Cardiac fibroblast (primary cell): ENCODE data around the gene YPEL2.

Source experiments
- DNase-seq, 2 donors: peaks; one replicate each; pipeline versions ENCODE4 v3.0.0 to v3.0.0-alpha.2; 2010; ENCODE audit warnings: low read depth in 2 of 2
- H3K4me3 ChIP-seq, 2 donors: replicated peaks in 1 of 2; 1 replicate in 1 of 2; 2 replicates in 1 of 2; pipeline ENCODE4 v1.5.1; 2011; ENCODE audit warnings: low read depth in 2 of 2, low read length in 2 of 2, mild to moderate bottlenecking in 2 of 2, moderate library complexity in 1 of 2
- TF ChIP-seq, protein P1 (sequence below): IDR thresholded peaks from one replicate; pipeline ENCODE4 v1.5.1; 2011; ENCODE audit warnings: low read depth, mild to moderate bottlenecking, low read length, inconsistent platforms

YPEL2 gene

DNA sequence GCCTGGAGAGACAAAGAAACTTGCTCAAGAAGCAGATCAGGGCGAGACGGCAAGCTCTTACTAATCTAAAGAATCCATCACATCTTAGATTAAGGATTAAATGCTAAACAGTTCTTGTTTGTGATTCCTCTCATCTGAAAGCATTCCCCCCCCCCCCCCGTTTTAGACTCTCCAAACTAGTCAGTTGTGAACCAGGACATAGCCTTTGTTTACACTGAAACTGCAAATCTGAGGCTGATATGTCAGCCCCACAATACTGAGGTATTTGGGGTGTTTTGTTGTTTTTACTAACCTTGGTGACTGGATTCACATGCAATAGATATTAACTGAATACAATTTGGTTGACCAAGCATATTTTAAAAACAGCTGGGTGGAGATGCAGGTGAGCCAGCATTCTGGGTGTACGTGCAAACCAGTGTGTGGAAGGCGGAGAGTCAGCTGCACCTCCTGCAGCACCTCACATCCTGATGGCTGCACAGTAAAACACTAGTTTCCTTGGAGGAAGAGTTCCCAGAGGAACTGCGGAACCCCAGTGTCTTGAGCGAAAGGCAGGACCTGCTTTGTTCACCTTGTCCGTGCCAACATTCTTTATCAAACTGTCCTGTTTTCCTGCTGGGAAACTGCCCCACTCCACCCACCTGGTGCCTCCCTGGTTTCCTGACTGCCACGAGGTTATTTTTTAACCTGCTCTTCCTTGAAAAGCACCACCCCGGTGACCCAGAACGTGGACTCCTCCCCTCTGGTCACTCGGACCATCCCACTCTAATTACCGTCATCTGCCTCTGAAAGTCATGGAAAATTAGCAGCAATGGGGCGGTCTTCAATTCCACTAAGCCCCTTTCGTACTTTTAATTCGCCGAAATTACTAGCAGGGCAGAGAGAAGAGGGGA is 1.2 kb upstream of the YPEL2 start:
- TF ChIP-seq, protein P1, sequence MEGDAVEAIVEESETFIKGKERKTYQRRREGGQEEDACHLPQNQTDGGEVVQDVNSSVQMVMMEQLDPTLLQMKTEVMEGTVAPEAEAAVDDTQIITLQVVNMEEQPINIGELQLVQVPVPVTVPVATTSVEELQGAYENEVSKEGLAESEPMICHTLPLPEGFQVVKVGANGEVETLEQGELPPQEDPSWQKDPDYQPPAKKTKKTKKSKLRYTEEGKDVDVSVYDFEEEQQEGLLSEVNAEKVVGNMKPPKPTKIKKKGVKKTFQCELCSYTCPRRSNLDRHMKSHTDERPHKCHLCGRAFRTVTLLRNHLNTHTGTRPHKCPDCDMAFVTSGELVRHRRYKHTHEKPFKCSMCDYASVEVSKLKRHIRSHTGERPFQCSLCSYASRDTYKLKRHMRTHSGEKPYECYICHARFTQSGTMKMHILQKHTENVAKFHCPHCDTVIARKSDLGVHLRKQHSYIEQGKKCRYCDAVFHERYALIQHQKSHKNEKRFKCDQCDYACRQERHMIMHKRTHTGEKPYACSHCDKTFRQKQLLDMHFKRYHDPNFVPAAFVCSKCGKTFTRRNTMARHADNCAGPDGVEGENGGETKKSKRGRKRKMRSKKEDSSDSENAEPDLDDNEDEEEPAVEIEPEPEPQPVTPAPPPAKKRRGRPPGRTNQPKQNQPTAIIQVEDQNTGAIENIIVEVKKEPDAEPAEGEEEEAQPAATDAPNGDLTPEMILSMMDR = no peak
- peak overlapping the region in 1 of 2 donors; percentile 16 for H3K4me3 ChIP-seq
- no peak for DNase-seq

DNA sequence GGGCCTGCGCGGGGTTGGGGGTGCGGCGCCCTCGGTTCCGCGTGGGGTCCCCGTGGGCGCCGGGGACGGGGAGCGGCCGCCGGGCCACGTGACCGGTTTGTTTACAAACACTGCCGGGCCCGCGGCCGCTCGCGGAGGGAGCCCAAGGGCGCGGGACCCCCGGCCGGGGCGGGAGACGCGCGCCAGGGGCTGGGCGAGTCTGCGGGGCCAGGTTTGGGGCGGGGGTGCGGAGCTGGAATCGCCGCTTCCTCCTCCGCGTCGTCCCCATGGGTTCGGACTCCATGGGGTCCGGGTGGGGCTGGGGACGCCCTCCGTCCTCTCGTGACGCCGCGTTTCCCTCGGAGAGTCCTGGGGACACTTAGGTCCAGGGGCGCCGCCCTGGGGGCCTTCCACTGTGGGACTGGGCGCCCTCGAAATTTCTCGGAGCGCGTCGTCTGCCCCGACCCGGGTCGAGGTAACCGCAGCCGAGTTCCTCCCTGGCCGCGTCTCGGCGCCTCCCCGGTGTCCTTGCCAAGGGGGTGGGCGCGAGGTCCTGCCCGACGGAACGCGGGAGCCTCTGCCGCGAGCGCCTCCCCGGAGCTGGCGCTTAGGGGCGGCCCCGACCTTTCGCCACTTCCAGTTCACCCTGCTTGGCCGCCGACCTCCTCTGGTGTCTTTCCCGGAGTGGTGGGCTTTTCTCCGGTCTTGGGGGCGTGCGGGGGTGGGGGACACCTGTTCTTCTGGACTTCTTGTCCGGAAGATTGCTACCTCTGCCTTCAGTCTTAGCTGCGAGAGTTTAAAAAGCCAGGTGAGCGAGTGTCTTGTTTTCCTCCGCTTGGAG is 684 bp downstream of the YPEL2 start:
- TF ChIP-seq, protein P1 = no peak
- peak overlapping the region; percentile 91 to 96 for H3K4me3 ChIP-seq
- peak in 1 of 2 donors; percentile 46 for DNase-seq

DNA sequence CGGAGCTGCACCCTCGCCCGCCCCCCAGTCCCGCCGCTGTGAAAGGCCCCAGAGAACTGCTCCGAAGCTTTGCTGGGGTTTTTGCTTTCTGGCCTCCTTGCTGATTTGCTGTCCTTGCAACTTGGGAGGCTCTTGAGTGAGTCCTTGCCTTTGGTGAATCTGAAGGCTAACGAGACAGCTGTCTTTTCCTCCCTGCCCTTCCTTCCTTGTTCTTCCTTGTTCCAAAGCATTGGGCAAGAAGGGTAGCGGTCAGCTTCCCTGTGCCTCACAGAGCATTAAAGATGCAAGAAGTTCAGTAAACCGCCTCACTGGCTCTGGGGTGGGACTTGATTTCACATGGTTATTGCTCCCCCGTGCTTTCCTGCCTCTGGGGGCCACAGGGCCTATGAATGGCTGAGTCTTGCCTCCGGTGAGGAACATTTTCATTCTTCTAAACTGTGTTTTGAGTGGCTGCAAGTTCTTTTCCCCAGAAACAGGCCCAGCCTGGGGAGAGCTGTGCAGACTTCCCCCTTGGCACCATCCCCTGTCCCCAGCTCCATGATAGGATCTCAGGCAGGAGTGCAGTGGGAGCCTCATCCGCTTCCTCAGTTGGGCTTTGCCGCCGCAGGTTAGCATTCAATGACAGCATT is 1.4 kb downstream of the YPEL2 start:
- DNase-seq = peak; percentile 50 to 55

DNA sequence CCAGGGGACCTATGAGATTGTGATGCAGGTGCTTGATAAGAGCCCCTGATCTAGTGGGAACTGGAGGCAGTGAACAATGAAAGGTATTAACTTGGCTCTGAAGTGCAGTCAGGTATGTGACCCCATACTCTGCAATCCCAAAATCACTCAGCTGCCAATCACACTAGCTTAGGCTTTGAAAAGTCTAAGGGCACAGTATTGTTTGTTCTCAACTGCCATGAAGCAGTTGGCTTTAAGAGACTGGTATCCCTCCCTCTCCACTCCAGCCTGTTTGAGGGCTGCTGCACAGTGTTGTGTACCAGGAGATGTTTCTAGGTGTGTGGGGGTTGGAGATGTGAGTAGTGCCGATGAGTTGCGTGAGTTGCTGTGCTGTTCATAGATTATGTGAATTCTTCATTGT is 2.4 kb downstream of the YPEL2 start:
- TF ChIP-seq, protein P1 = no peak
- peak overlapping the region in 1 of 2 donors; percentile 91 for H3K4me3 ChIP-seq
- no peak for DNase-seq

More for the DNA sequence above, 1.4 kb downstream of the YPEL2 start:
- peak overlapping the region; percentile 91 to 96 for H3K4me3 ChIP-seq
- TF ChIP-seq, protein P1 = no peak

DNA sequence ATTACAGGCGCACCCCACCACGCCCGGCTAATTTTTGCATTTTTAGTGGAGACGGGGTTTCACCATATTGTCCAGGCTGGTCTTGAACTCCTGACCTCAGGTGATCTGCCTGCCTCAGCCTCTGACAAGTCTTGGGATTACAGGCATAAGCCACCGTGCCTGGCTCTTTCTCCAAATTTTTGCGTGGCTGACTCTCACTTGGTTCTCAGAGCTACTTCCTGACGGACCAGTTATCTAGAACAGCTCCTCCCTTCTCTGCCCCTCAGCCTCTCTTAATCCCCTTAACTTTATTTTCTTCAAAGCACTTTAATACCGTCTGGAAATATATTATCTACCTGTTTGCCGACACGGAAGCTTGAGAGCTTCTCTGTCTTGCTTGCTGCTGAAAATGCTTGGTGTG is 4.2 kb downstream of the YPEL2 start:
- no peak for DNase-seq
- H3K4me3 ChIP-seq = no peak overlapping the region
- TF ChIP-seq, protein P1 = no peak

DNA sequence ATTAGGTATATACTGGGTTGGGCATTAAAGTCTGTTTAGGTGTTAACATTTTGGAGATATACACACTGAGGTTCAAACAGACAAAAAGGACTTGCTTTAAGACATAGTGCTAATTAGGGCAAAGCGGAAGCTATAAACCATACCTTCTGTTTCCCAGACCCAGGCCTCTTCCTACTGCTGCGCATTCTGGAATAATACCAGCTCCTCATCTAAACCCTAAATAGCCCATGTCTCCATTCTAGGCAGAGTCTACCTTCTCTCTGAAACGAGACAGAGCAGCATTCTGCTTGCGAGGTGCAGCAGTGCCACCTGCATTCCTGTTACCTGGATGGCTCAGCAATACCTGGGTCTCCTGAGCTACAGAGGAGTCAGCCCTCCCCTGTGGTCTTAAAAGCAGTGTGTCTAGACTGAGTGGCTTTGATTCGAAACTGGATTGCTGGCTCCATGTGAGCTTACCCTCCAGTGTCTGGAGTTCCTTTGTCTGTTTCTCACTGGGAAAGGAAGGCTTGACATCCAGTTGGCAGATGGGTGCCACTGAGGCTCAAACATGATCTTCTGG is 6.4 kb downstream of the YPEL2 start:
- TF ChIP-seq, protein P1 = no peak
- no peak overlapping the region for H3K4me3 ChIP-seq
- no peak for DNase-seq
